ENCODE data around the gene COL3A1.

COL3A1 gene

GRCh38 chr2:189024901-189025618 lies 50.9 kb downstream of the COL3A1 start:
- peak; percentile 44 for TF ChIP-seq CTCF (IDR thresholded peaks at IDR 0.05; ENCODE audit: insufficient read depth, low read depth, low read length, missing control alignments)
- DNase-seq (ENCODE audit: low read depth): peak; percentile 7
- H3K4me3 ChIP-seq (ENCODE audit: low read length): no peak overlapping the region

- TF ChIP-seq CTCF (IDR thresholded peaks at IDR 0.05; ENCODE audit: insufficient read depth, low read depth, low read length, missing control alignments): no peak
- peak; percentile 39 for DNase-seq (ENCODE audit: low read depth)
- no peak overlapping the region for H3K4me3 ChIP-seq (ENCODE audit: low read length)
Measured at GRCh38 chr2:189037518-189037917, 63.3 kb downstream of the COL3A1 start.

GRCh38 chr2:189045836-189046235 lies 71.7 kb downstream of the COL3A1 start:
- no peak for TF ChIP-seq CTCF (IDR thresholded peaks at IDR 0.05; ENCODE audit: insufficient read depth, low read depth, low read length, missing control alignments)
- no peak overlapping the region for H3K4me3 ChIP-seq (ENCODE audit: low read length)
- no peak for DNase-seq (ENCODE audit: low read depth)

GRCh38 chr2:189046320-189046719 lies 72.1 kb downstream of the COL3A1 start:
- no peak for TF ChIP-seq CTCF (IDR thresholded peaks at IDR 0.05; ENCODE audit: insufficient read depth, low read depth, low read length, missing control alignments)
- no peak overlapping the region for H3K4me3 ChIP-seq (ENCODE audit: low read length)
- DNase-seq (ENCODE audit: low read depth): peak; percentile 5

- no peak for DNase-seq (ENCODE audit: low read depth)
- no peak overlapping the region for H3K4me3 ChIP-seq (ENCODE audit: low read length)
- no peak for TF ChIP-seq CTCF (IDR thresholded peaks at IDR 0.05; ENCODE audit: insufficient read depth, low read depth, low read length, missing control alignments)
Measured at GRCh38 chr2:189047171-189047888, 73.2 kb downstream of the COL3A1 start.

- no peak for TF ChIP-seq CTCF (IDR thresholded peaks at IDR 0.05; ENCODE audit: insufficient read depth, low read depth, low read length, missing control alignments)
- H3K4me3 ChIP-seq (ENCODE audit: low read length): no peak overlapping the region
- no peak for DNase-seq (ENCODE audit: low read depth)
Measured at GRCh38 chr2:189048189-189048588, 74.0 kb downstream of the COL3A1 start.

Data from epithelial cell of esophagus (primary cell).